IMR-90 (cell line): ENCODE measurements around the gene SMAP1. TPM values are rescaled to one million over a fixed set of nuclear protein-coding genes. Genes with fewer than 3 reads are reported as not detected.

Source experiments
- ATAC-seq: fragments of 200-7000 bp; cut with Tn5 transposase; 2 replicates; pipeline ENCODE4 v1.9.1; 2020; ENCODE audit warnings: low read depth, mild to moderate bottlenecking, moderate library complexity
- BruUV-seq: library from RNA; stranded (reverse); fragments of 400-500 nt; replicated peaks from 2 replicates; lab custom pipeline; 2021; lab: Mats Ljungman, UMichigan
- CTCF ChIA-PET: fragments of 300-600 bp; formaldehyde crosslinking; extraction: SDS; loops from one replicate; lab custom pipeline; 2021; ENCODE audit warnings: antibody characterized with exemption; lab: Yijun Ruan, JAX
- POLR2A ChIA-PET: fragments of 300-600 bp; sonication (Branson Sonifier 250); formaldehyde crosslinking; loops from one replicate; lab custom pipeline; 2022; ENCODE audit warnings: antibody characterized with exemption; ENCODE audit not compliant: unreplicated experiment; lab: Charles Lee
- DNase-seq: peaks from one replicate; pipeline ENCODE4 v3.0.0; 2013
- H2AFZ ChIP-seq: replicated peaks from 2 replicates; pipeline ENCODE3; 2013; ENCODE audit warnings: low read length, mild to moderate bottlenecking; ENCODE audit not compliant: poor library complexity
- H2AK5ac ChIP-seq: 2 replicates; pipeline ENCODE4 v1.6.1; 2013; ENCODE audit warnings: low read depth, low read length, inconsistent platforms
- H2AK9ac ChIP-seq: replicated peaks from 2 replicates; pipeline ENCODE3; 2013; ENCODE audit warnings: mild to moderate bottlenecking, low read depth, low read length, moderate library complexity; ENCODE audit not compliant: poor library complexity
- H2BK120ac ChIP-seq: 2 replicates; pipeline ENCODE4 v1.6.1; 2013; ENCODE audit warnings: low read depth, low read length, inconsistent platforms
- H2BK15ac ChIP-seq: 3 replicates; pipeline ENCODE4 v1.6.1; 2013; ENCODE audit warnings: low read depth, low read length, inconsistent platforms
- H2BK20ac ChIP-seq: 2 replicates; pipeline ENCODE4 v1.6.1; 2013; ENCODE audit warnings: low read depth, mild to moderate bottlenecking, inconsistent platforms, low read length, moderate library complexity
- H2BK5ac ChIP-seq: 2 replicates; pipeline ENCODE4 v1.6.1; 2013; ENCODE audit warnings: mild to moderate bottlenecking, low read depth, low read length, inconsistent platforms; ENCODE audit not compliant: poor library complexity, severe bottlenecking
- H3K14ac ChIP-seq: replicated peaks from 2 replicates; pipeline ENCODE4 v1.6.1; 2013; ENCODE audit warnings: low read depth, low read length, inconsistent platforms
- H3K18ac ChIP-seq: 2 replicates; pipeline ENCODE4 v1.6.1; 2013; ENCODE audit warnings: low read depth, low read length, control low read depth
- H3K23ac ChIP-seq: 2 replicates; pipeline ENCODE4 v1.6.1; 2013; ENCODE audit warnings: low read depth, low read length, inconsistent platforms
- H3K27ac ChIP-seq: 2 replicates; pipeline ENCODE4 v1.5.1; 2013; ENCODE audit warnings: mild to moderate bottlenecking, control low read depth, low read length; ENCODE audit not compliant: insufficient read depth
- H3K27me3 ChIP-seq: 2 replicates; pipeline ENCODE4 v1.6.1; 2013; ENCODE audit warnings: low read length; ENCODE audit not compliant: control insufficient read depth, insufficient read depth
- H3K36me3 ChIP-seq: 2 replicates; pipeline ENCODE4 v1.6.1; 2013; ENCODE audit warnings: low read length, mixed read lengths; ENCODE audit not compliant: control insufficient read depth, insufficient read depth
- H3K4ac ChIP-seq: 2 replicates; pipeline ENCODE4 v1.6.1; 2013; ENCODE audit warnings: low read depth, low read length, inconsistent platforms
- H3K4me1 ChIP-seq: 2 replicates; pipeline ENCODE4 v1.6.1; 2013; ENCODE audit warnings: low read length, mixed read lengths; ENCODE audit not compliant: control insufficient read depth, insufficient read depth
- H3K4me2 ChIP-seq: 2 replicates; pipeline ENCODE4 v1.6.1; 2013; ENCODE audit warnings: low read depth, mild to moderate bottlenecking, control low read depth, low read length, moderate library complexity
- H3K4me3 ChIP-seq: 2 replicates; pipeline ENCODE4 v1.5.1; 2013; ENCODE audit warnings: low read depth, mild to moderate bottlenecking, control low read depth, low read length, moderate library complexity; ENCODE audit not compliant: insufficient read depth
- H3K56ac ChIP-seq: 2 replicates; pipeline ENCODE4 v1.6.1; 2013; ENCODE audit warnings: low read length, inconsistent platforms; ENCODE audit not compliant: insufficient read depth; ENCODE audit errors: extremely low read depth
- H3K79me1 ChIP-seq, 2 experiments: 2 replicates each; pipeline ENCODE4 v1.6.1; 2013; ENCODE audit warnings: low read length in 2 of 2, inconsistent platforms in 1 of 2, low read depth in 1 of 2
- H3K9ac ChIP-seq: 2 replicates; pipeline ENCODE4 v1.6.1; 2013; ENCODE audit warnings: low read depth, low read length, control low read depth
- H3K9me1 ChIP-seq: 2 replicates; pipeline ENCODE4 v1.6.1; 2013; ENCODE audit warnings: low read length, inconsistent platforms; ENCODE audit not compliant: insufficient read depth
- H3K9me3 ChIP-seq: 2 replicates; pipeline ENCODE4 v1.6.1; 2013; ENCODE audit warnings: low read length; ENCODE audit not compliant: control insufficient read depth, insufficient read depth
- H4K20me1 ChIP-seq: 2 replicates; pipeline ENCODE4 v1.6.1; 2013; ENCODE audit warnings: low read length, inconsistent platforms; ENCODE audit not compliant: insufficient read depth
- H4K5ac ChIP-seq: 2 replicates; pipeline ENCODE4 v1.6.1; 2013; ENCODE audit warnings: mild to moderate bottlenecking, low read depth, low read length, control low read depth
- H4K8ac ChIP-seq, 2 experiments: 2 replicates each; pipeline ENCODE4 v1.6.1; 2013; ENCODE audit warnings: low read depth in 2 of 2, low read length in 2 of 2, control low read depth in 1 of 2, inconsistent platforms in 1 of 2
- H4K91ac ChIP-seq: 2 replicates; pipeline ENCODE4 v1.6.1; 2013; ENCODE audit warnings: low read depth, low read length, inconsistent platforms; ENCODE audit not compliant: insufficient read depth
- BHLHE40 ChIP-seq: fragments of 150-350 bp; IDR thresholded peaks from 2 replicates; pipeline ENCODE4 v1.6.1; 2016; ENCODE audit warnings: mild to moderate bottlenecking, low read depth, low read length
- CEBPB ChIP-seq: IDR thresholded peaks from 2 replicates; pipeline ENCODE4 v1.6.1; 2012; ENCODE audit warnings: low read depth, low read length, improper control_type of control experiment
- CHD1 ChIP-seq: IDR thresholded peaks from 2 replicates; pipeline ENCODE4 v1.6.1; 2012; ENCODE audit warnings: low read depth, low read length, improper control_type of control experiment
- FOS ChIP-seq: fragments of 150-350 bp; IDR thresholded peaks from 2 replicates; pipeline ENCODE4 v1.6.1; 2016; ENCODE audit warnings: low read depth, low read length
- MAFK ChIP-seq: IDR thresholded peaks from 2 replicates; pipeline ENCODE4 v1.6.1; 2012; ENCODE audit warnings: low read depth, low read length, improper control_type of control experiment
- MAZ ChIP-seq: IDR thresholded peaks from 2 replicates; pipeline ENCODE4 v1.6.1; 2012; ENCODE audit warnings: low read depth, mild to moderate bottlenecking, low read length, improper control_type of control experiment, moderate library complexity, borderline replicate concordance
- MXI1 ChIP-seq: IDR thresholded peaks from 2 replicates; pipeline ENCODE4 v1.6.1; 2012; ENCODE audit warnings: low read depth, mild to moderate bottlenecking, low read length, moderate library complexity, borderline replicate concordance
- NFE2L2 ChIP-seq: fragments of 150-350 bp; IDR thresholded peaks from 2 replicates; pipeline ENCODE4 v1.6.1; 2016; ENCODE audit warnings: low read depth, mild to moderate bottlenecking, low read length
- POLR2A ChIP-seq: IDR thresholded peaks from 2 replicates; pipeline ENCODE4 v1.6.1; 2012; ENCODE audit warnings: mild to moderate bottlenecking, low read depth, low read length
- RAD21 ChIP-seq: IDR thresholded peaks from 2 replicates; pipeline ENCODE4 v1.6.1; 2012; ENCODE audit warnings: low read length, improper control_type of control experiment
- RCOR1 ChIP-seq: IDR thresholded peaks from 2 replicates; pipeline ENCODE4 v1.6.1; 2012; ENCODE audit warnings: mild to moderate bottlenecking, low read length, improper control_type of control experiment; ENCODE audit not compliant: insufficient replicate concordance
- RFX5 ChIP-seq: IDR thresholded peaks from 2 replicates; pipeline ENCODE4 v1.8.0; 2012; ENCODE audit warnings: low read depth, mild to moderate bottlenecking, low read length, moderate library complexity
- SMC3 ChIP-seq: fragments of 150-350 bp; IDR thresholded peaks from 2 replicates; pipeline ENCODE4 v1.6.1; 2016; ENCODE audit warnings: low read depth, mild to moderate bottlenecking, antibody characterized with exemption, low read length, moderate library complexity
- WGBS, 2 experiments: methylation state at CpG; one replicate each; pipeline versions ENCODE4 v1.1.5 to v1.1.7; 2013; ENCODE audit warnings: missing lambda C conversion rate in 2 of 2; ENCODE audit not compliant: insufficient read length in 1 of 2; ENCODE audit errors: extremely low coverage in 2 of 2; 5-methylcytosine and 5-hydroxymethylcytosine counted together
- dilution Hi-C: fragments of 300-500 bp; cut with HindIII; formaldehyde crosslinking; loops from one replicate; pipeline ENCODE4 v1.14.3; 2018; ENCODE audit warnings: low sequenced_read_pairs; ENCODE audit not compliant: unreplicated experiment
- in situ Hi-C: fragments of 300-500 bp; cut with MboI; formaldehyde crosslinking; loops from 3 replicates; pipeline ENCODE4 v1.14.3; 2019; ENCODE audit warnings: low sequenced_read_pairs, inconsistent platforms, mixed read lengths
- intact Hi-C: fragments of 100-400 bp; cut with micrococcal nuclease; formaldehyde crosslinking; loops from 2 replicates; pipeline ENCODE4 v1.10.0; 2022
- polyA plus RNA-seq, 3 experiments: library from polyadenylated mRNA; depleted of rRNA; stranded (reverse); fragments of >200 nt; gene quantifications; 2 replicates each; pipeline ENCODE4 v1.2.3, GENCODE V29; 2012; ENCODE audit warnings: low replicate concordance in 1 of 3
- total RNA-seq: library from RNA; depleted of rRNA; stranded (reverse); fragments of >200 nt; gene quantifications from 2 replicates; pipeline ENCODE4 v1.2.3, GENCODE V29; 2012
- TF ChIP-seq, protein P1 (sequence below): fragments of 150-350 bp; IDR thresholded peaks from 2 replicates; pipeline ENCODE4 v1.6.1; 2016; ENCODE audit warnings: low read depth, mild to moderate bottlenecking, low read length, moderate library complexity, borderline replicate concordance
- TF ChIP-seq, protein P2 (sequence below): conservative IDR thresholded peaks from 2 replicates; pipeline ENCODE4 v1.5.1; 2012; ENCODE audit warnings: mild to moderate bottlenecking, low read depth, low read length, improper control_type of control experiment
- TF ChIP-seq, protein P3 (sequence below): fragments of 150-350 bp; IDR thresholded peaks from 2 replicates; pipeline ENCODE4 v1.6.1; 2017; ENCODE audit warnings: mild to moderate bottlenecking, antibody characterized with exemption, low read length, low read depth

Gene SMAP1
- total and polyA plus RNA-seq, 2 of the 4 experiments (the other 2 are of a cell fraction) = 14.8 to 16.7 TPM

DNA sequence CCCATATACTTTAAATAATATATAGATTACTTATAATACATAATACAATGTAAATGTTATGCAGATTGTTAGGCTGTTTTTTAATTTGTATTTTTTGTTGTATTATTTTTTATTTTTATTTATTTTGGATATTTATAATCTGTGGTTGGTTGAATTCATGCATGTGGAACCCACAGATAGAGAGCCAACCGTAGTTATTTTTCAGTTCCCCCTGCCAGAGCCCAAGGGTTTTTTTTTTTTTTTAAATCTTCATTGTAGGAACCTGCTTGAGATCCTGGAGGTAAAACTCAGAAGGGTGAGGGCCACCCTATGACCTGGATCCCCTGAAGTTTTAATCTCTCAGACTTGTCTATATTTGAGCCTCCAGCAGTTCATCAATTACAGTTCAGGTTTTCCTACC is 156.0 kb downstream of the SMAP1 start:
- Histone ChIP-seq H2AK9ac (no peak overlapping the region), H3K27ac (no peak overlapping the region), H3K18ac (no peak overlapping the region), H4K20me1 (no peaks in the 10 kb centered on the region), H3K36me3 (no peaks in the 10 kb centered on the region), H2BK20ac (no peak overlapping the region), H4K8ac (no peak overlapping the region), H3K79me1 (no peaks in the 10 kb centered on the region), H2AFZ (no peak overlapping the region), H3K4me1 (no peaks in the 10 kb centered on the region), H3K27me3 (no peaks in the 10 kb centered on the region), H4K91ac (no peak overlapping the region), H3K14ac (no peak overlapping the region), H3K4me3 (no peak overlapping the region), H3K23ac (no peak overlapping the region), H3K9ac (no peak overlapping the region), H4K5ac (no peak overlapping the region), H2BK5ac (no peak overlapping the region), H3K9me1 (no peaks in the 10 kb centered on the region), H3K4me2 (no peak overlapping the region), H2BK15ac (no peak overlapping the region), H3K4ac (no peak overlapping the region), H3K9me3 (no peaks in the 10 kb centered on the region), H2AK5ac (no peak overlapping the region), H3K56ac (no peak overlapping the region), H2BK120ac (no peak overlapping the region)
- no TSS peak for BruUV-seq
- POLR2A ChIA-PET = no interaction called here
- ATAC-seq (no peak), DNase-seq (no peak)
- CTCF ChIA-PET = no interaction called here
- in situ Hi-C loops = no loop called here
- dilution Hi-C loops = no loop called here
- intact Hi-C loops = no loop called here
- WGBS, 2 experiments = no CpG with 5 or more reads among the region's 1 CpG
- no peak for TF ChIP-seq MXI1
- TF ChIP-seq, protein P1, sequence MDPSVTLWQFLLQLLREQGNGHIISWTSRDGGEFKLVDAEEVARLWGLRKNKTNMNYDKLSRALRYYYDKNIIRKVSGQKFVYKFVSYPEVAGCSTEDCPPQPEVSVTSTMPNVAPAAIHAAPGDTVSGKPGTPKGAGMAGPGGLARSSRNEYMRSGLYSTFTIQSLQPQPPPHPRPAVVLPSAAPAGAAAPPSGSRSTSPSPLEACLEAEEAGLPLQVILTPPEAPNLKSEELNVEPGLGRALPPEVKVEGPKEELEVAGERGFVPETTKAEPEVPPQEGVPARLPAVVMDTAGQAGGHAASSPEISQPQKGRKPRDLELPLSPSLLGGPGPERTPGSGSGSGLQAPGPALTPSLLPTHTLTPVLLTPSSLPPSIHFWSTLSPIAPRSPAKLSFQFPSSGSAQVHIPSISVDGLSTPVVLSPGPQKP = no peak
- TF ChIP-seq RCOR1 = no peak
- no peak for TF ChIP-seq POLR2A
- TF ChIP-seq FOS = no peak
- no peak for TF ChIP-seq NFE2L2
- TF ChIP-seq MAZ = no peak
- TF ChIP-seq, protein P2, sequence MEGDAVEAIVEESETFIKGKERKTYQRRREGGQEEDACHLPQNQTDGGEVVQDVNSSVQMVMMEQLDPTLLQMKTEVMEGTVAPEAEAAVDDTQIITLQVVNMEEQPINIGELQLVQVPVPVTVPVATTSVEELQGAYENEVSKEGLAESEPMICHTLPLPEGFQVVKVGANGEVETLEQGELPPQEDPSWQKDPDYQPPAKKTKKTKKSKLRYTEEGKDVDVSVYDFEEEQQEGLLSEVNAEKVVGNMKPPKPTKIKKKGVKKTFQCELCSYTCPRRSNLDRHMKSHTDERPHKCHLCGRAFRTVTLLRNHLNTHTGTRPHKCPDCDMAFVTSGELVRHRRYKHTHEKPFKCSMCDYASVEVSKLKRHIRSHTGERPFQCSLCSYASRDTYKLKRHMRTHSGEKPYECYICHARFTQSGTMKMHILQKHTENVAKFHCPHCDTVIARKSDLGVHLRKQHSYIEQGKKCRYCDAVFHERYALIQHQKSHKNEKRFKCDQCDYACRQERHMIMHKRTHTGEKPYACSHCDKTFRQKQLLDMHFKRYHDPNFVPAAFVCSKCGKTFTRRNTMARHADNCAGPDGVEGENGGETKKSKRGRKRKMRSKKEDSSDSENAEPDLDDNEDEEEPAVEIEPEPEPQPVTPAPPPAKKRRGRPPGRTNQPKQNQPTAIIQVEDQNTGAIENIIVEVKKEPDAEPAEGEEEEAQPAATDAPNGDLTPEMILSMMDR = no peak
- no peak for TF ChIP-seq CHD1
- TF ChIP-seq RAD21 = no peak
- no peak for TF ChIP-seq BHLHE40
- no peak for TF ChIP-seq MAFK
- TF ChIP-seq RFX5 = no peak
- TF ChIP-seq, protein P3, sequence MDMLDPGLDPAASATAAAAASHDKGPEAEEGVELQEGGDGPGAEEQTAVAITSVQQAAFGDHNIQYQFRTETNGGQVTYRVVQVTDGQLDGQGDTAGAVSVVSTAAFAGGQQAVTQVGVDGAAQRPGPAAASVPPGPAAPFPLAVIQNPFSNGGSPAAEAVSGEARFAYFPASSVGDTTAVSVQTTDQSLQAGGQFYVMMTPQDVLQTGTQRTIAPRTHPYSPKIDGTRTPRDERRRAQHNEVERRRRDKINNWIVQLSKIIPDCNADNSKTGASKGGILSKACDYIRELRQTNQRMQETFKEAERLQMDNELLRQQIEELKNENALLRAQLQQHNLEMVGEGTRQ = no peak
- no peak for TF ChIP-seq SMC3
- TF ChIP-seq CEBPB = no peak
